Lower lobe of right lung (tissue), 2 donors: ENCODE data around the gene MON1A. TPM values are rescaled to one million over a fixed set of nuclear protein-coding genes. Genes with fewer than 3 reads are reported as not detected.
"Not testable (repeated sequence)": the region's sequence is repeated elsewhere in the genome, so short reads cannot be mapped to it uniquely, and the experiment has no call there.

Source experiments
- ATAC-seq, 2 donors: fragments of 200-7000 bp; cut with Tn5 transposase; one replicate each; pipeline ENCODE4 v1.9.1; 2020 to 2022; ENCODE audit warnings: mild to moderate bottlenecking in 2 of 2, moderate library complexity in 2 of 2
- DNase-seq: peaks from one replicate; pipeline ENCODE4 v3.0.0-alpha.2; 2020
- H3K27ac ChIP-seq: fragments of 200-600 bp; one replicate; pipeline ENCODE4 v1.8.0; 2022
- H3K27me3 ChIP-seq: fragments of 200-600 bp; one replicate; pipeline ENCODE4 v1.8.0; 2022; ENCODE audit warnings: low read depth
- H3K36me3 ChIP-seq: fragments of 200-600 bp; one replicate; pipeline ENCODE4 v1.8.0; 2022; ENCODE audit warnings: mild to moderate bottlenecking
- H3K4me1 ChIP-seq: fragments of 200-600 bp; one replicate; pipeline ENCODE4 v1.8.0; 2022
- H3K4me3 ChIP-seq: fragments of 200-600 bp; one replicate; pipeline ENCODE4 v1.8.0; 2022; ENCODE audit warnings: mild to moderate bottlenecking
- H3K9me3 ChIP-seq: fragments of 200-600 bp; one replicate; pipeline ENCODE4 v1.8.0; 2022
- intact Hi-C: fragments of 100-400 bp; cut with DNase I; formaldehyde crosslinking; loops from one replicate; pipeline ENCODE4 v1.11.0; 2022
- total RNA-seq: library from RNA; stranded (reverse); fragmentation: NEBNext Ultra II Directional; extraction: Animal tissue kit (Norgen Biotek cat#: 25700); gene quantifications from one replicate; pipeline ENCODE4 v1.2.1, GENCODE V29; 2021
- TF ChIP-seq, protein P1 (sequence below): fragments of 200-600 bp; IDR thresholded peaks from one replicate; pipeline ENCODE4 v1.8.0; 2022; ENCODE audit warnings: antibody characterized with exemption, mild to moderate bottlenecking
- donor health status: DM: no; HTN: yes; CAD: no; lungs with severe emphysema.

The MON1A gene
- total RNA-seq, 1 donor from 2014 or later = 9.7 TPM

DNA sequence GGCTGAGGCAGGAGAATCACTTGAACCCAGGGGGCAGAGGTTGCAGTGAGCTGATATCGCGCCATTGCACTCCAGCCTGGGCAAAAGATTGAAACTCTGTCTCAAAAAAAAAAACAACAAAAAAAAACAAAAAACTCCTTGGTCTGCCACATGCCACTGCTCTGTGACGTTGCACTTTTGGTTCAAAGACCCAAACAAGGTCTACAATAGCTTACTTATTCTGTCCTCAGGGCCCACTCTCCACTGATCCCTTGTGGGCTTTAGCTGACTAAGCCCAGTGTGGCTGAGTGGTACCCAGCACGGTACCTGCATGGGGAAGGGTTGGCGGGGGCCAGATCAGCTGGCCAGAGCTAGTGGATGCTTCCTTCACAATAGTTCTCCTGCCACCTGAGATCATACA is 1.8 kb downstream of the MON1A start:
- Histone ChIP-seq H3K27ac (peak overlapping the region; percentile 33), H3K27me3 (no peaks in the 10 kb centered on the region), H3K36me3 (no peaks in the 10 kb centered on the region), H3K4me1 (peaks cover 25% of the 10 kb centered on the region), H3K4me3 (no peak overlapping the region), H3K9me3 (no peaks in the 10 kb centered on the region)
- TF ChIP-seq, protein P1, sequence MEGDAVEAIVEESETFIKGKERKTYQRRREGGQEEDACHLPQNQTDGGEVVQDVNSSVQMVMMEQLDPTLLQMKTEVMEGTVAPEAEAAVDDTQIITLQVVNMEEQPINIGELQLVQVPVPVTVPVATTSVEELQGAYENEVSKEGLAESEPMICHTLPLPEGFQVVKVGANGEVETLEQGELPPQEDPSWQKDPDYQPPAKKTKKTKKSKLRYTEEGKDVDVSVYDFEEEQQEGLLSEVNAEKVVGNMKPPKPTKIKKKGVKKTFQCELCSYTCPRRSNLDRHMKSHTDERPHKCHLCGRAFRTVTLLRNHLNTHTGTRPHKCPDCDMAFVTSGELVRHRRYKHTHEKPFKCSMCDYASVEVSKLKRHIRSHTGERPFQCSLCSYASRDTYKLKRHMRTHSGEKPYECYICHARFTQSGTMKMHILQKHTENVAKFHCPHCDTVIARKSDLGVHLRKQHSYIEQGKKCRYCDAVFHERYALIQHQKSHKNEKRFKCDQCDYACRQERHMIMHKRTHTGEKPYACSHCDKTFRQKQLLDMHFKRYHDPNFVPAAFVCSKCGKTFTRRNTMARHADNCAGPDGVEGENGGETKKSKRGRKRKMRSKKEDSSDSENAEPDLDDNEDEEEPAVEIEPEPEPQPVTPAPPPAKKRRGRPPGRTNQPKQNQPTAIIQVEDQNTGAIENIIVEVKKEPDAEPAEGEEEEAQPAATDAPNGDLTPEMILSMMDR = no peak
- intact Hi-C loops = no loop called here
- ATAC-seq (no peak), DNase-seq (no peak)

DNA sequence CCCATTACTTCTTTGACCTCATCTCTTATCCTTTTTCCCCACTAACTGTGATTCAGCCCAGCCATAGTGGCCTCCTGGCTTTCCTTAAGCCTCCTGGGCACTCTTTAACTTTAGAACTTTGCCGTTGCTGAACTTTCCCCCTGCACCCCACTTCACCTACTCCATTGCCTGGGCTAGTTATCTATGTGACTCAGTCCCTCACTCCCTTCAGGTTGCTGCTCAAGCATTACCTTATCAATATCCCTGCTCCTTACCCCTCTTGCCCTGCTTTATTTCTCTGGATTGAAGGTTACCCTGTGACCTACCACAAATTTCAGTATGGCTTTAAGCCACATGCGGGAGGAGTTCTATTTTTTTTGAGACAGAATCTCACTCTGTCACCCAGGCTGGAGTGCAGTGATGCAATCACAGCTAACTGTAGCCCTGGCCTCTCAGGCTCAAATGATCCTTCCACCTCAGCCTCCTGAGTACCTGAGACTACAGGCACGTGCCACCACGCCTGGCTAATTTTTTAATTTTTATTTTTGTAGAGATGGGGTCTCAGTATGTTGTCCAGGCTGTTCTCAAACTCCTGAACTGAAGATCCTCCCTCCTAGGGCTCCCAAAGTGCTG is 3.4 kb downstream of the MON1A start:
- Histone ChIP-seq H3K27ac (no peak overlapping the region), H3K36me3 (no peaks in the 10 kb centered on the region), H3K4me1 (peaks cover 25% of the 10 kb centered on the region), H3K9me3 (no peaks in the 10 kb centered on the region), H3K4me3 (no peak overlapping the region), H3K27me3 (no peaks in the 10 kb centered on the region)
- DNase-seq (no peak), ATAC-seq (no peak)
- intact Hi-C loops = no loop called here
- TF ChIP-seq, protein P1 = no peak

DNA sequence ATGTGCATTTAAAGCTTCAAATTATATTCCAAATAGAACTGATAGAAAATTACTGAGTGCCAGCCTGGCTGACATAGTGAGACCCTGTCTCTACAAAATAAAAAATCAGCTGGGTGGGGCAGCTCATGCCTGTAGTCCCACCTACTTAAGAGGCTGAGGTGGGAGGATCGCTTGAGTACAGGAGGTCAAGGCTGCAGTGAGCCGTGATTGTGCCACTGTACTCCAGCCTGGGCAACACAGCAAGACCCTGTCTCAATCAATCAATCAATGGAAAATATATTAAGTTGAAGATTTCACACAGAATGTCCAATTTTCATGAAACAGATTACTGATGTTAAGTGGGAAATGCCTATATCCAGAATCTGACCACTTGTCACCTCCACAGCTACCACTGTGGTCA is 4.1 kb downstream of the MON1A start:
- no peak overlapping the region for H3K4me3 ChIP-seq
- ATAC-seq (no peak), DNase-seq (no peak)
- intact Hi-C loops = no loop called here
- no peak overlapping the region for H3K27ac ChIP-seq
- TF ChIP-seq, protein P1 = no peak
- no peaks in the 10 kb centered on the region for H3K27me3 ChIP-seq
- H3K4me1 ChIP-seq = peaks cover 22% of the 10 kb centered on the region
- no peaks in the 10 kb centered on the region for H3K9me3 ChIP-seq
- H3K36me3 ChIP-seq = no peaks in the 10 kb centered on the region

DNA sequence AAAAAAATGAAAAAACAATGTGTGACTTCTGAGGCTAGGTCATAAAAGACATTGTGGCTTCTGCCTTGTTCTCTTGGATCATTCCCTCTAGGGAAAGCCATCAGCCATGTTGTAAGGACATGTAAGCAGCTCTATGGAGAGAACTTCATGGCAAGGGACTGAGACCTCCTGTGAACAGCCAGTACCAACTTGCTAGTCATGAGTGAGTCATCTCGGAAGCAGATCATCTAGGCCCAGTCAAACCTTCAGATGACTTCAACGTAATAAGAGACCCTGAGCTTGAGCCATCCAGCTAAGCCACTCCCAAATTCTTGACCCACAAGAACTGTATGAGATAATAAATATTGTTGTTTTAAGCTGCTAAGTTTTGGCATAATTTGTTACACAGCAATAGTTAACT is 4.9 kb downstream of the MON1A start:
- DNase-seq (no peak), ATAC-seq (no peak)
- no peaks in the 10 kb centered on the region for H3K9me3 ChIP-seq
- no peaks in the 10 kb centered on the region for H3K36me3 ChIP-seq
- H3K27ac ChIP-seq = no peak overlapping the region
- intact Hi-C loops = no loop called here
- TF ChIP-seq, protein P1 = no peak
- no peak overlapping the region for H3K4me3 ChIP-seq
- peaks cover 15% of the 10 kb centered on the region for H3K4me1 ChIP-seq
- no peaks in the 10 kb centered on the region for H3K27me3 ChIP-seq

DNA sequence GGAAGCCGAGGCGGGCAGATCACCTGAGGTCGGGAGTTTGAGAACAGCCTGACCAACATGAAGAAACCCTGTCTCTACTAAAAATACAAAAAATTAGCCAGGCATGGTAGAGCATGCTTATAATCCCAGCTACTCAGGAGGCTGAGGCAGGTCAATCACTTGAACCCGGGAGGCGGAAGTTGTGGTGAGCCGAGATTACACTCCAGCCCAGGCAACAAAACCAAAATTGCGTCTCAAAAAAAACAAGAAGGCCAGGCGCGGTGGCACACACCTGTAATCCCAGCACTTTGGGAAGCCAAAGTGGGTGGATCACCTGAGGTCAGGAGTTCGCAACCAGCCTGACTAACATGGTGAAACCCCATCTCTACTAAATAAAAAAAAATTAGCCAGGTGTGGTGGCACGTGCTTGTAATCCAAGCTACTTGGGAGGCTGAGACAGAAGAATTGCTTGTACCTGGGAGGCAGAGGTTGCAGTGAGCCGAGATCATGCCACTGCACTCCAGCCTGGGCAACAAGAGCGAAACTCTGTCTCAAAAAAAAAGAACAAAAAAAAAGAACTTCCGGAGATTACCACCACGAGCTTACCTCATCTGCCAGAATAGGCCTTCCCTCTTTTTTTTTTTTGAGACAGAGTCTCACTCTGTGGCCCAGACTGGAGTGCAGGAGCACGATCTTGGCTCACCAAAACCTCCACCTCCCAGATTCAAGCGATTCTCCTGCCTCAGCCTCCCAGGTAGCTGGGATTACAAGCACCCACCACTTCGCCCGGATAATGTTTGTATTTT is 11.6 kb downstream of the MON1A start:
- DNase-seq, H3K4me1 ChIP-seq, H3K9me3 ChIP-seq, H3K27me3 ChIP-seq, H3K27ac ChIP-seq, H3K36me3 ChIP-seq, H3K4me3 ChIP-seq, intact Hi-C loops: not testable (repeated sequence)
- ATAC-seq = peak in 1 of 2 donors; percentile 37

DNA sequence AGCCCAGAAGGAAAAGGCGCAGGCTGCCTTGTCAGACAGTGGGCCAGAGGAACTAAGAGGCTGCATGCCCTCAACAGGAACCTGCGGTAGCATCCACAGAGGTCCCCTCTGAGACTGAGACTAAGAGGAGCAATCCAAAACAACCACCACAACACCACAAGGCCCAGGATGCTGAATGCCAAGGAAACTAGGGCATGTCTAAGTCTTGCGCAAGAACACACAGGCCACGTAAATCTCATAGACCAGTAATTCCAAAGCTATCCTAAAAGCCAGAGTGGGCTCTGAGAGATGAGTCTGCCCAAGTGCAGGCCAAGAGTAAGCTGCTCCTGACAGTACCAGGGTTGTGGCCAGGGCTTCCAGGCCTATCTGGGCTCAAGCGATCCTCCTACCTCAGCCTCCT is 12.9 kb downstream of the MON1A start:
- intact Hi-C loops = no loop called here
- no peaks in the 10 kb centered on the region for H3K9me3 ChIP-seq
- H3K36me3 ChIP-seq = peaks cover 13% of the 10 kb centered on the region
- no peak overlapping the region for H3K27ac ChIP-seq
- TF ChIP-seq, protein P1 = no peak
- no peak for DNase-seq
- no peaks in the 10 kb centered on the region for H3K4me1 ChIP-seq
- ATAC-seq = no peak
- no peak overlapping the region for H3K4me3 ChIP-seq
- H3K27me3 ChIP-seq = no peaks in the 10 kb centered on the region
